HG02938 (cell line): ENCODE data around the gene SCGB1C2.
A peak's percentile ranks its signal among the peaks of the same experiment; 100 is the strongest.
"Not testable (repeated sequence)": the region's sequence is repeated elsewhere in the genome, so short reads cannot be mapped to it uniquely, and the experiment has no call there.

Source experiments
- ATAC-seq: cut with Tn5 transposase; IDR thresholded peaks from one replicate; pipeline ENCODE4 v1.9.1; 2021; ENCODE audit warnings: mild to moderate bottlenecking, moderate library complexity; ENCODE audit not compliant: unreplicated experiment

The SCGB1C2 gene

GRCh38 chr17:137166-137807 is at the start of gene SCGB1C2:
TSS of gene SCGB1C2 (plus strand) at chr17:137569. CDS start at chr17:137591, 22 bp downstream.
- ATAC-seq: not testable (repeated sequence)

DNA sequence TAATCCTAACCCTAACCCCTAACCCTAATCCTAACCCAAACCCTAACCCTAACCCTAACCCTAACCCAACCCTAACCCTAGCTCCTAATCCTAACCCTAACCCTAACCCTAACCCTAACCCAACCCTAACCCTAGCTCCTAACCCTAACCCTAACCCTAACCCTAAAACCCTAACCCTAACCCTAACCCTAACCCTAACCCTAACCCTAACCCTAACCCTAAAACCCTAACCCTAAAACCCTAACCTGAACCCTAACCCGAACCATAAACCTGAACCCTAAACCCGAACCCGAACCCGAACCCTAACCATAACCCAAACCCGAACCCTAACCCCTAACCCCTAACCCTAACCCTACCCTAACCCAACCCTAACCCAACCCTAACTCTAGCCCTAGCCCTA is 24.3 kb upstream of the SCGB1C2 start:
- not testable (repeated sequence) for ATAC-seq

DNA sequence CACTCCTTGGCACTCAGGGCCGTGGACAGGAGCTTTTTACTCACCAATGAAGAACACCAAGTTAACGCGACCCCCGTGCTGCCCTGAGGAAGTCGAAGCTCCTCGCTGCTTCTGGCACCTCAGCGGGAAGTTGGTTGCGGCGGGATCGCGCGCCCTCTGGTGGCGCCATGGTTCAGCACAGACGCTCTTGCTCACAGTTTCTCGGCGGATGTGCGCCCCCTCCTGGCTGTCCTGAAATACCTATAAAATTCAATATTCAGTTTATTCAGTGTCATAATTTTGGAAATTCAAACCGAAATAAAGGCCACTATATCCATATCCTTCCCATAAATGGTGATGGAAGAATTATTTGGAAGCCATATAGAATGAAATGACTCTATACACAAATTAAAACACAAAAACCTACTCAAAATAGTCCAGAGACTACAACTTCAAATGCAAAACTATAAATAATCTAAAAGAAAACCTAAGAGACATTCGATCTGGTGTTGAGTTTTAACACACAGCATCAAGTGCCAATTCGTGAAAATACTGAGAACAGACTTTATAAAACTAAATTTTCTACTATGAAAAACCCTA is 18.9 kb upstream of the SCGB1C2 start:
- not testable (repeated sequence) for ATAC-seq

DNA sequence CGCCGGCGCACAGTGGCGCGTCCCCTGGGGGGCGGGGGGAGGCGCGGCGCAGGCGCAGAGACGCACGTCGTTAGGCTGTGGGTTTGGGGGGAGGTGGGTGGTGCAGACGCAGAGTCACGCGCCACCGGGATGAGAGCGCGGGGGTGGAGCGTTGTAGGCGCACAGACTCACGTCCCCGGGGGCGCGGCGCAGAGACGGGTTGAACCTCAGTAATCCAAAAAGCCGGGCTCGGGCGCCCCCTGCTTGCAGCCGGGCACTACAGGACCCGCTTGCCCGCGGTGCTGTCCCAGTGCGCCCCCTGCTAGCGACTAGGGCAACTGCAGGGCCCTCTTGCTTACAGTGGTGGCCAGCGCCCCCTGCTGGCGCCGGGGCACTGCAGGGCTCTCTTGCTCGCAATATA is 3.4 kb upstream of the SCGB1C2 start:
- ATAC-seq: not testable (repeated sequence)

DNA sequence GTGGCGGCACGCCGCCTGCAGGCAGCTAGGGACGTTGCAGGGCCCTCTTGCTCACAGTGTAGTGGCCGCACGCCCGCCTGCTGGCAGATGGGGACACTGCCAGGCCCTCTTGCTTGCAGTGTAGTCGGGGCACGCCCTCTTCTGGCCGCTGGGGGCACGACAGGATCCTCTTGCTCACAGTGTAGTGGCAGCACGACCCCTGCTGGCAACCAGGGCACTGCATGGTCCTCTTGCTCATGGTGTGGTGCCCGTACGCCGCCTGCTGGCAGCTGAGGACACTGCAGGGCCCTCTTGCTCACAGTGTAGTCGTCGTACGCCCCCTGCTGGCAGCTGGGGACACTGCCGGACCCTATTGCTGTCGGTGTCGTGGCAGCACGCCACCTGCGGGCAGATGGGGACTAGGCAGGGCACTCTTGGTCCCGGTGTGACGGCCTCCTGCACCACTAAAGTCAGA is 3.0 kb upstream of the SCGB1C2 start:
- peak; percentile 65 for ATAC-seq

GRCh38 chr17:135022-135421 is 2.3 kb upstream of the SCGB1C2 start:
- ATAC-seq: not testable (repeated sequence)

- ATAC-seq: not testable (repeated sequence)
Observed at GRCh38 chr17:135895-136294, 1.5 kb upstream of the SCGB1C2 start.

DNA sequence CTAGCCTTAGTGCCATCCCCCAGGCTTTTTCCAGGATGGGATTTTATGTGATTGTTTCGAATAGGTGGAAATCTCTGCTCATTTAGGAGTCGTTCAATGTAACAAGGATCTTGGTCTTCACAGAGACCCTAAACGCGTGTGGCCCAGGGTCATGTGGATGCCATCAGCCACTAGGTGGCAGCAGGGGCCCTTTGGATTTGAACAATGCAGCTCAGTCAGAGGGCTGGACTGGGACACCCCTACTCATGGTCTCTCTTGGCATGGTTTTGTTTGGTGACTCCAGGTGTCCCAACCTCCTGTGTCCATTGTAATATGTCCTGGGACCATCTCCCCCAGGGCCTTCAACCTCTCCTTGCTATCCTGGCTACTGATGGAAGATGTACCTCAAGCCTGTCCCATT is 838 bp upstream of the SCGB1C2 start:
- not testable (repeated sequence) for ATAC-seq

DNA sequence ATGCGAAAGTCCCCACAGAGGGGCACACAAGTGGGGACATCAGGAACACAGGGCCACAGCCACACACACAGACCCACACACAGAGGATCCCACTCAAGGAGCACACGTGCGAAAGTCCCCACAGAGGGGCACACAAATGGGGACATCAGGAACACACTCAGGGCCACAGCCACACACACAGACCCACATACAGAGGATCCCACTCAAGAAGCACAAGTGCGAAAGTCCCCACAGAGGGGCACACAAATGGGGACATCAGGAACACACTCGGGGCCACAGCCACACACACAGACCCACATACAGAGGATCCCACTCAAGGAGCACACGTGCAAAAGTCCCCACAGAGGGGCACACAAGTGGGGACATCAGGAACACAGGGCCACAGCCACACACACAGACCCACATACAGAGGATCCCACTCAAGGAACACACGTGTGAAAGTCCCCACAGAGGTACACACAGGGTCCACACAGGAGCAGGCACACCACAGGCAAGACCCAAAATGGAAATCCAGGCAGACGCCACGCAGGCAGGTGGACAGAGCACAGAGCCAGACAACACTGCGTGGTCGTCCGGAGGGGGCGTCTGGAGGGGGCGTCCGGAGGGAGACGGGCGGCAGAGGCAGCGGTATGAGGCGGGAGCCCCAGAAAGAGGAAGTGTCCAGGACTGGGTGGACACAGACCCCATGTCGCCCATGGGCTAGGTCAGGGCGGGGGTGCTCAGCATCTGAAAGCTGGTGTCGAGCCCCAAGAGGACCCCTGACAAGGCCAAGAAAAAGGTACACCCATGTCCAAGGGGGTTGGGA is 2.2 kb downstream of the SCGB1C2 start:
- ATAC-seq: not testable (repeated sequence)

DNA sequence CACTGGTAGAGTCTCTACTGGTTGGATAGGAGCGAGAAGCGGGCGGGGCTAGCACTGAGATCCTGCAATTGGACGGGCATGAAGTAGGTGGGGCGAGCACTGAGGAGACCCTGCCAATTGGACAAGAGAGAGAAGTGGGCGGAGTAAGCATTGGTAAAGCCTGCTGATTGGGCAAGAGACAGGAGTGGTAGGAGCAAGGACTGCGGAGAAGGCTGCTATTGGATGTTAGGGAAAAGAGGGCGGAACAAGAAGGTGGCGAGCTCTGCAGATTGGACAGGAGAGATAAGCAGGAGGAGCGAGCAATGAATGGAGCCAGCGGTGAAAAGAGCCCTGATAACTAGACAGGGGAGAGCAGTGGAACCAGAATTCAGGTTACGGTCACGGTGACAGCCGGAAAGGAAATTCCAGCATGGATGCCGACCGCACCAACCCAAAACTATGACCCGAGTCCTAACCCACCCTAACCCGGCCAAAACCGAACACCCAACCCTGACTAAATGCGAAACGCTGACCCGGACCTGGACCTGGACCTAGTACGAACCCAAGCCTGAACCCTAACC is 4.8 kb downstream of the SCGB1C2 start:
- no peak for ATAC-seq

- no peak for ATAC-seq
Observed at GRCh38 chr17:142876-143784, 5.8 kb downstream of the SCGB1C2 start.

DNA sequence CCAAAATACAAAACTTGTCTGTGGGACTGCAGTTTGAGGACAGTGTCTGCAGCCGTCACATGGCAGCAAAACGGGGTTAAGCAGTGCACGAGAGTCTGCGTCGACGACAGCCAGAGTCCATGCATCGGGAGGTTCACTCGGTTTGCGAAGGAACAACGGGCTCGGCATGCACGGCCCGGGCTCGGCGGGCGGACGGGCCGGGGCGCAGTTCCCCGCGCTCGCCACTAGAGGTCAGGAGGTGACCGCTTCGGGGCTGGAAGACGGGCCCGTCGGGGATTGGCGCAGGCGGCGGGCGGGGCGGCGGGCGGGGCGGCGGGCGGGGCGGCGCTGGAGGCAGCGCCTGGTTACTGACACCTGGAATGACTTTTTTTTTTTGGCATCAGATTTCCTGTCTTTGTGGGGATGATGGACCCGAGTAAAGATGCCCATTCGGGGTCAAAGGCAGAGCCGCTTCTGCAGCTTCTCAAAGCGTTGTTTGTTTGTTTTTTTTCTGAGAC is 6.5 kb downstream of the SCGB1C2 start:
- ATAC-seq: peak; percentile 61

- no peak for ATAC-seq
Observed at GRCh38 chr17:144936-145670, 7.7 kb downstream of the SCGB1C2 start.

DNA sequence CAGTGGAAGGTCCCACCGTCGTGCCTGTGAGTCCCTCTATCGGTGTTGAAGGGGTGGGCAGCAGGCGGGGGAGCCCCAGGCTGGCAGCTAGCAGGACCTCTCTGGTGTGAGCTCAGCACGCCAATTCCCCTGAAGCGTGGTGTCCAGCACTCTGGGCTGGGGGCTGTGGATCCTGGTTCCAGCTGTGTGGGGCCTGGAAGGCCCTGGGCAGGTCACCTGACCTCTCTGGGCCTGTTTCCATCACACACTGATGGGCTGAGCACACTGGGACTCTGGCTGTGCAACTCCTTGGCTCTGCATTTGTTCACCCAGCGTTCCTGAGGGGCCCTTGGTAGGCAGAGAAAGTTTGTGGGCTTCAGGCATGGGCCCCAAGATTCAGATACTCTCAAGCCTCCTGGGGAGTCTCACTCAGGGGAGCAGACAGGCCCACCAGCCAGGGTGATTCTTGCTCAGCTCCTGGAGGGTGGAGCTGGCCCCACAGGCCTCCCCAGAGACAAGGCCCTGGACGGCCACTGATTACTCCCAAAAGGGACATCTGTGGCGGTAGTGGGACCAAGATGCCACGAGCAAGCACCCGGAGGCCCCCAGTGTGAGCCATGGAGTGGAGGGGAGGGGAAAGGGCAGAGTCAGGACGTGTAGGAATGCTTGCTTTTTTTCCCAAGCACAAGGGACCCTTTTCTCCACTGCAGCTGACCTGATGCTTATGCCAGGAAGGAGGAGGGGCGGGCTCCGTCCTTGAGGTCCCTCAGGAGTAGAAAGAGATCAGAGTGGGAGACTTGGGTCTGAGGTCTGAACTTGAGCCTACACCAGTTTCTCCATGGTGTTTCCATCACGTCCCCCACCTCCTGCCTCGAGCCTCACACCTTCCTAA is 8.5 kb downstream of the SCGB1C2 start:
- ATAC-seq: no peak

- no peak for ATAC-seq
Observed at GRCh38 chr17:146546-146945, 9.2 kb downstream of the SCGB1C2 start.

GRCh38 chr17:146983-147761 is 9.8 kb downstream of the SCGB1C2 start:
- no peak for ATAC-seq

- no peak for ATAC-seq
Observed at GRCh38 chr17:147796-148740, 10.7 kb downstream of the SCGB1C2 start.
